Adrenal gland (tissue), 5 donors: Measurements from ENCODE around the gene CHST10.

ENCODE experiments used
- CTCF ChIP-seq, 6 experiments: fragments of 450-650 bp in 4 of 6; fragments of 200-600 bp in 2 of 6; sonication (generic) in 1 of 6; IDR thresholded peaks; 1 replicate in 5 of 6; 2 replicates in 1 of 6; pipeline versions ENCODE4 v1.5.1 to v1.8.0; 2016 to 2021; ENCODE audit warnings: antibody characterized with exemption in 6 of 6, mild to moderate bottlenecking in 2 of 6, moderate library complexity in 1 of 6
- POLR2A ChIP-seq, 2 donors: fragments of 450-650 bp; IDR thresholded peaks; one replicate each; pipeline ENCODE4 v1.6.1; 2017; ENCODE audit warnings: antibody characterized with exemption in 2 of 2, mild to moderate bottlenecking in 2 of 2, moderate library complexity in 1 of 2
- donor health status: DM: no; HTN: no; CAD: no.

GRCh38 chr2:100407073-100407472 lies 10.4 kb downstream of the CHST10 start:
- TF ChIP-seq CTCF (IDR thresholded peaks at IDR 0.05) (no peak), POLR2A (IDR thresholded peaks at IDR 0.05) (no peak)
